ENCODE measurements around the gene BCLAF3.

BCLAF3 gene

DNA sequence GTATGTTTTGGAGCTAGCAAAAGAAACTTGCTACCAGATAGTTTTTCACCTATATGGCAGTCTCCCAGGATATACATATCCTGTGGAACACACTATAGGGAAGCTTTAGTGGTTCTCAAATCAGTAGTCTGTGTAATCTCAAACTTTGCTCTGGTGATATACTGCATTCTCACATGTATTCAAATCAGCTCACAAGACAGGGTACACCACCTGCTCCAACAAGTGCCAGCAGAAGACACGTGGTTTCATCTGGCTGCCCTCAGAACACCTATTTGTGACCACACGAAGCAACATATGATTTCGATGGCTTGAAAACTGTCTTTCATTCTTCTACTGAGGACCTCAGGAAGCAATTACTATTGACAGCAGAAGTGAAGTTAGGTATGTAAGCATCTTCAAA lies 37.7 kb downstream of the BCLAF3 start:
- no peaks in the 10 kb centered on the region for H3K79me2 ChIP-seq (ENCODE audit: control insufficient read depth, insufficient read depth, low read length, unreplicated experiment)
- no peak overlapping the region for H3K4me3 ChIP-seq (ENCODE audit: low read depth, low read length)
- no peaks in the 10 kb centered on the region for H3K27me3 ChIP-seq (ENCODE audit: insufficient read depth, low read length)
- H3K4me1 ChIP-seq (ENCODE audit: control insufficient read depth, insufficient read depth, low read length, unreplicated experiment), result peaks cover 16% of the 10 kb centered on the region
- H3K36me3 ChIP-seq (ENCODE audit: insufficient read depth, low read length), result peaks cover 3% of the 10 kb centered on the region
- H2AFZ ChIP-seq (ENCODE audit: low read length, unreplicated experiment), result no peak overlapping the region
- H3K27ac ChIP-seq (ENCODE audit: low read depth, low read length), result no peak overlapping the region

DNA sequence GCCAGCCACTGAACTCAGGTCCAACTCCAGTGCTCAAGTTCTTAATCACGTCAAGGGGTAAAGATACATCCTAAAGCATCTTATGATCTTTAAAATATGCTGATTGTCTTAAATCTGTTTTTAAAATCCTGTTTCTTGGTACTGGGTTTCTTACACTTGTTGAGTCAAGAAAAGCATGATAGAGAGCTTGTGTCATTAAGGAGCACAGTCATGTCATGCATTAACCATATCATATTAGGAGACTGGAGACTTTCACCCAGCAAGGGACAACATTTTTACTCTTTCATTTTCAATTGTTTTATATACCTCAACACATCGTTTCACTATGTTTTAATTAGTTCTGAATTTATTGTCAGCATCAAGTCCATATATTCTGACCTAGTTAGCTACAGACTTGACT lies 41.5 kb downstream of the BCLAF3 start:
- Histone ChIP-seq H3K27ac (ENCODE audit: low read depth, low read length) (no peak overlapping the region), H3K36me3 (ENCODE audit: insufficient read depth, low read length) (peaks cover 11% of the 10 kb centered on the region), H3K4me1 (ENCODE audit: control insufficient read depth, insufficient read depth, low read length, unreplicated experiment) (peaks cover 5% of the 10 kb centered on the region), H2AFZ (ENCODE audit: low read length, unreplicated experiment) (no peak overlapping the region), H3K4me3 (ENCODE audit: low read depth, low read length) (no peak overlapping the region), H3K79me2 (ENCODE audit: control insufficient read depth, insufficient read depth, low read length, unreplicated experiment) (no peaks in the 10 kb centered on the region), H3K27me3 (ENCODE audit: insufficient read depth, low read length) (no peaks in the 10 kb centered on the region)

DNA sequence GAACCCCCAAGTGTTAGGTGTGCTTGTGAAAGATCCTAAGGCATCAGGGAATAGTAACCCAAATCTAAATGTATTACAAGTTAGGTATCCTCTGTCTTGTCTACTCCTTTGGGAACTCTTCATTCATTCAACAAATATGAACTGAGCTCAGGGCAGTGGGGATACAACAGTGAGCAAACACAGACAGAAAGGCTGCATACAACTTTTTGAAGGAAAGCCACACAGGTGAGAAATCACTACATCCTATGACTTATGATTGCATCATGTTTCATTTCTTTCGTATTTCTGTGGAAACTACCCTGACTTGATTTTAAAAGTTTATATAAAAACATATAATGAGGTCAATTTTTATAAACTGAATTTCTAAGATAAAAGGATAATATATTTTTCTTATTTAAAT lies 43.2 kb downstream of the BCLAF3 start:
- peaks cover 11% of the 10 kb centered on the region for H3K36me3 ChIP-seq (ENCODE audit: insufficient read depth, low read length)
- H3K27me3 ChIP-seq (ENCODE audit: insufficient read depth, low read length), result no peaks in the 10 kb centered on the region

More for the DNA sequence above, 43.2 kb downstream of the BCLAF3 start:
- H2AFZ ChIP-seq (ENCODE audit: low read length, unreplicated experiment), result no peak overlapping the region
- no peaks in the 10 kb centered on the region for H3K4me1 ChIP-seq (ENCODE audit: control insufficient read depth, insufficient read depth, low read length, unreplicated experiment)
- no peak overlapping the region for H3K27ac ChIP-seq (ENCODE audit: low read depth, low read length)
- H3K4me3 ChIP-seq (ENCODE audit: low read depth, low read length), result no peak overlapping the region
- H3K79me2 ChIP-seq (ENCODE audit: control insufficient read depth, insufficient read depth, low read length, unreplicated experiment), result no peaks in the 10 kb centered on the region
